Measurements from ENCODE around the gene ZNF207. TPM values are rescaled to one million over a fixed set of nuclear protein-coding genes. Genes with fewer than 3 reads are reported as not detected.

The ZNF207 gene
- 150 TPM for total RNA-seq
- polyA plus RNA-seq (ENCODE audit: insufficient read depth, low read depth, low replicate concordance), result 54.3 TPM
- long read RNA-seq, donor 1, full-length matches to known transcripts, result 10 of 68 reads
- long read RNA-seq, donor 1, partial matches to known transcripts, result 58 of 68 reads
- long read RNA-seq, donor 1, other reads (novel, unspliced or antisense), result 0 of 68 reads
- long read RNA-seq, donor 2, full-length matches to known transcripts, result 48 of 84 reads
- long read RNA-seq, donor 2, partial matches to known transcripts, result 31 of 84 reads
- long read RNA-seq, donor 2, other reads (novel, unspliced or antisense), result 5 of 84 reads
- long read RNA-seq, donor 3, full-length matches to known transcripts, result 51 of 105 reads
- long read RNA-seq, donor 3, partial matches to known transcripts, result 54 of 105 reads
- long read RNA-seq, donor 3, other reads (novel, unspliced or antisense), result 0 of 105 reads
- long read RNA-seq, donor 4, full-length matches to known transcripts, result 25 of 30 reads
- long read RNA-seq, donor 4, partial matches to known transcripts, result 5 of 30 reads
- long read RNA-seq, donor 4, other reads (novel, unspliced or antisense), result 0 of 30 reads
- long read RNA-seq, donor 5, full-length matches to known transcripts, result 2 of 2 reads
- long read RNA-seq, donor 5, partial matches to known transcripts, result 0 of 2 reads
- long read RNA-seq, donor 5, other reads (novel, unspliced or antisense), result 0 of 2 reads
- long read RNA-seq, donor 6, full-length matches to known transcripts, result 60 of 176 reads
- long read RNA-seq, donor 6, partial matches to known transcripts, result 116 of 176 reads
- long read RNA-seq, donor 6, other reads (novel, unspliced or antisense), result 0 of 176 reads
- long read RNA-seq, donor 7, full-length matches to known transcripts, result 27 of 35 reads
- long read RNA-seq, donor 7, partial matches to known transcripts, result 3 of 35 reads
- long read RNA-seq, donor 7, other reads (novel, unspliced or antisense), result 5 of 35 reads
- long read RNA-seq, donor 8, full-length matches to known transcripts, result 28 of 72 reads
- long read RNA-seq, donor 8, partial matches to known transcripts, result 44 of 72 reads
- long read RNA-seq, donor 8, other reads (novel, unspliced or antisense), result 0 of 72 reads
- long read RNA-seq, donor 9, full-length matches to known transcripts, result 9 of 30 reads
- long read RNA-seq, donor 9, partial matches to known transcripts, result 21 of 30 reads
- long read RNA-seq, donor 9, other reads (novel, unspliced or antisense), result 0 of 30 reads
- long read RNA-seq, donor 10, full-length matches to known transcripts, result 30 of 121 reads
- long read RNA-seq, donor 10, partial matches to known transcripts, result 91 of 121 reads
- long read RNA-seq, donor 10, other reads (novel, unspliced or antisense), result 0 of 121 reads

DNA sequence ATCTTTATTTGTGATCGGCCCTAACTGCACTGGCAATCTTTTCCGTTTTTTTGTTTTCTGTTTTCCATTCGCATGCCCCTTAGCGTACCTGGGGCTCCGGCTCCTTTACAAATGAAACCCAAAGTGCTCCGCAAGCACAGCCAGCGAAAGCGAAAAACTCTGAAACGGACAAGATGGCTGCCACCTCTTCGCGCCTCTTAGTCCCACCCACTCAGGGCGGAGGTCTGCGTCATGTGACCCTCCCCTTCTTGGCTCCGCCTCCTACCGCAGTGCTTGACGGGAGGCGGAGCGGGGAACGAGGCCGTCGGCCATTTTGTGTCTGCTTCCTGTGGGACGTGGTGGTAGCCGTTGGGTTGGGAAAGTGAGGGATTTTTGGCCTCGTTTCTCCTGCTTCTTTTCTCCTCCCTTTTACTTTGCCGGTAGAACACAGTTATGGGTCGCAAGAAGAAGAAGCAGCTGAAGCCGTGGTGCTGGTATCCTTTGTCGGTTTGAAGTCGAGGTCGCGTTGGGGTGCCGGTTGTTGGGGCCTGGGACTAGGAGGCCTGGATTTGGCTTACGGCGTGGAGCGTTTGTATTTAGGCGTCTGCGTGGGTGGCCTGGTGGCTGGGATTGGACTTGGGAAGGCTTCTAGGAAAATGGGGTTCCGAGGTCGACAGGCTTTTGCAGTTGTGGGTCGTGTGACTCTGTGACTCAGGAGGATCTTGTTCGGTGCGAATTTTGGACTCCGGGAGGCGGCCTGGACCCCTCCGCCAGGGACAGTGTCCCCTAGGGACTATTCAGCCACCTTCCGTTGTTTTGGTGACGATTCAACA lies at the start of gene ZNF207:
TSS of gene ZNF207 (plus strand) at position 304 of the 812 bp plus-strand sequence. CDS start at position 433, 129 bp downstream.
- TF ChIP-seq, protein P1, sequence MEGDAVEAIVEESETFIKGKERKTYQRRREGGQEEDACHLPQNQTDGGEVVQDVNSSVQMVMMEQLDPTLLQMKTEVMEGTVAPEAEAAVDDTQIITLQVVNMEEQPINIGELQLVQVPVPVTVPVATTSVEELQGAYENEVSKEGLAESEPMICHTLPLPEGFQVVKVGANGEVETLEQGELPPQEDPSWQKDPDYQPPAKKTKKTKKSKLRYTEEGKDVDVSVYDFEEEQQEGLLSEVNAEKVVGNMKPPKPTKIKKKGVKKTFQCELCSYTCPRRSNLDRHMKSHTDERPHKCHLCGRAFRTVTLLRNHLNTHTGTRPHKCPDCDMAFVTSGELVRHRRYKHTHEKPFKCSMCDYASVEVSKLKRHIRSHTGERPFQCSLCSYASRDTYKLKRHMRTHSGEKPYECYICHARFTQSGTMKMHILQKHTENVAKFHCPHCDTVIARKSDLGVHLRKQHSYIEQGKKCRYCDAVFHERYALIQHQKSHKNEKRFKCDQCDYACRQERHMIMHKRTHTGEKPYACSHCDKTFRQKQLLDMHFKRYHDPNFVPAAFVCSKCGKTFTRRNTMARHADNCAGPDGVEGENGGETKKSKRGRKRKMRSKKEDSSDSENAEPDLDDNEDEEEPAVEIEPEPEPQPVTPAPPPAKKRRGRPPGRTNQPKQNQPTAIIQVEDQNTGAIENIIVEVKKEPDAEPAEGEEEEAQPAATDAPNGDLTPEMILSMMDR (IDR thresholded peaks at IDR 0.05; ENCODE audit: borderline replicate concordance, extremely low read depth, insufficient read depth), result no peak
- H3K27ac ChIP-seq (ENCODE audit: low read depth in 2 of 2, low read length in 2 of 2), result peak within 1 kb of the TSS; percentile 99
- no peaks in the 10 kb centered on the region for H3K27me3 ChIP-seq (ENCODE audit: control insufficient read depth, insufficient read depth, low read length)
- H3K36me3 ChIP-seq (ENCODE audit: control insufficient read depth in 2 of 3, insufficient read depth in 3 of 3, low read length in 3 of 3), result peaks cover 0 to 19% (median 1%) of the 10 kb centered on the region in 3 donors
- H3K4me1 ChIP-seq (ENCODE audit: control insufficient read depth in 2 of 3, insufficient read depth in 2 of 3, low read depth in 1 of 3, low read length in 3 of 3), result peaks cover 0 to 13% (median 6%) of the 10 kb centered on the region in 3 donors
- H3K9me3 ChIP-seq (ENCODE audit: control insufficient read depth in 2 of 3, insufficient read depth in 1 of 3, low read length in 3 of 3), result no peaks in the 10 kb centered on the region
- peak; percentile 97 to 99 (median 98) for DNase-seq
- peak within 1 kb of the TSS; percentile 98 to 100 (median 99) for H3K9ac ChIP-seq (ENCODE audit: low read length in 3 of 3)
- peak within 1 kb of the TSS; percentile 99 to 100 (median 99) for H3K4me3 ChIP-seq (ENCODE audit: low read length in 3 of 3)
- intact Hi-C loops (cut with DNase I), result no loop called here
- FAIRE-seq, result peak; percentile 73

DNA sequence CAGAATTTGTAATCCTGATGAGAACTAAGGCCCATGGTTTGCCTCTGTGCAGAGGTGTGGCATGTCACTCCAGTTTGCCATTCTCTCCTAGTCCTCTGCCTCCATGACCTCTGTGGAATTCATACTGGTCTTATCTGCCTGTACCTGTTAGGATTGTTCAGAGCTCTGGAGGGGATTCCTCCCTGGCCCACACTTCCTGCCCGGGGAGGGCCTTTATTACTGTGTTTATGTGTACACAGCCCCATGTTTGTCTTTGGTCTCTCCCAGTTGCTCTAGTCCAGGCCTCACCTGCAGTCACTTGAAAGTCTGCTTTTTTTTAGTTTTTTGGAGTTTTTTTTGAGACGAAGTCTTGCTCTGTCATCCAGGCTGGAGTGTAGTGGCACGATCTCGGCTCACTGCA lies 47.9 kb upstream of the ZNF207 start:
- H3K4me3 ChIP-seq (ENCODE audit: low read length in 3 of 3), result no peak overlapping the region
- FAIRE-seq, result no peak
- TF ChIP-seq, protein P1 (IDR thresholded peaks at IDR 0.05; ENCODE audit: borderline replicate concordance, extremely low read depth, insufficient read depth), result no peak
- intact Hi-C loops (cut with DNase I), result no loop called here
- no peaks in the 10 kb centered on the region for H3K27me3 ChIP-seq (ENCODE audit: control insufficient read depth, insufficient read depth, low read length)
- no peaks in the 10 kb centered on the region for H3K9me3 ChIP-seq (ENCODE audit: control insufficient read depth in 2 of 3, insufficient read depth in 1 of 3, low read length in 3 of 3)
- H3K9ac ChIP-seq (ENCODE audit: low read length in 3 of 3), result no peak overlapping the region
- H3K36me3 ChIP-seq (ENCODE audit: control insufficient read depth in 2 of 3, insufficient read depth in 3 of 3, low read length in 3 of 3), result no peaks in the 10 kb centered on the region
- no peak overlapping the region for H3K27ac ChIP-seq (ENCODE audit: low read depth in 2 of 2, low read length in 2 of 2)
- H3K4me1 ChIP-seq (ENCODE audit: control insufficient read depth in 2 of 3, insufficient read depth in 2 of 3, low read depth in 1 of 3, low read length in 3 of 3), result peaks cover 0 to 3% (median 0%) of the 10 kb centered on the region in 3 donors
- DNase-seq, result no peak
